Activated T-cell treated with anti-CD3 and anti-CD28 coated beads, Interleukin-2, amount 50 U/mL, for 24 hours (primary cell): ENCODE results near the gene NGLY1.

Experiments
- DNase-seq: peaks from one replicate; pipeline ENCODE4 v3.0.0-alpha.2; 2020
- H3K27ac Mint-ChIP-seq: 2 replicates; pipeline ENCODE4 v1.8.0; 2020; ENCODE audit warnings: mild to moderate bottlenecking, mixed read lengths
- H3K27me3 Mint-ChIP-seq: 2 replicates; pipeline ENCODE4 v1.8.0; 2020; ENCODE audit warnings: mixed read lengths
- H3K36me3 Mint-ChIP-seq: 2 replicates; pipeline ENCODE4 v1.8.0; 2020; ENCODE audit warnings: low read depth, mixed read lengths
- H3K4me1 Mint-ChIP-seq: 2 replicates; pipeline ENCODE4 v1.8.0; 2020; ENCODE audit warnings: low read depth, mixed read lengths
- H3K4me3 Mint-ChIP-seq: 2 replicates; pipeline ENCODE4 v1.8.0; 2020; ENCODE audit warnings: mild to moderate bottlenecking, moderate library complexity, mixed read lengths
- H3K9me3 Mint-ChIP-seq: 2 replicates; pipeline ENCODE4 v1.8.0; 2020; ENCODE audit warnings: mixed read lengths

NGLY1 gene

GRCh38 chr3:25801786-25802185 lies 18.5 kb upstream of the NGLY1 start:
- Mint-ChIP-seq H3K27ac (no peak overlapping the region), H3K4me3 (no peak overlapping the region), H3K4me1 (no peaks in the 10 kb centered on the region), H3K36me3 (no peaks in the 10 kb centered on the region), H3K27me3 (peaks cover 3% of the 10 kb centered on the region), H3K9me3 (no peaks in the 10 kb centered on the region)
- no peak for DNase-seq

GRCh38 chr3:25789596-25790556 lies 6.6 kb upstream of the NGLY1 start, which contains the start of gene OXSM:
Gene OXSM, plus strand, starts transcription at chr3:25790090. Its CDS starts 931 bp downstream, at chr3:25791021.
- H3K4me3 Mint-ChIP-seq, result peak within 1 kb of the TSS; percentile 92
- peaks cover 57% of the 10 kb centered on the region for H3K4me1 Mint-ChIP-seq
- peak within 1 kb of the TSS; percentile 98 for H3K27ac Mint-ChIP-seq
- DNase-seq, result peak; percentile 91
- peaks cover 43% of the 10 kb centered on the region for H3K36me3 Mint-ChIP-seq
- no peaks in the 10 kb centered on the region for H3K9me3 Mint-ChIP-seq
- H3K27me3 Mint-ChIP-seq, result no peaks in the 10 kb centered on the region

GRCh38 chr3:25789209-25789595 lies 6.0 kb upstream of the NGLY1 start:
- peaks cover 37% of the 10 kb centered on the region for H3K36me3 Mint-ChIP-seq
- H3K4me1 Mint-ChIP-seq, result peaks cover 61% of the 10 kb centered on the region
- H3K27ac Mint-ChIP-seq, result peak overlapping the region; percentile 98
- no peaks in the 10 kb centered on the region for H3K27me3 Mint-ChIP-seq
- DNase-seq, result no peak
- H3K9me3 Mint-ChIP-seq, result no peaks in the 10 kb centered on the region
- H3K4me3 Mint-ChIP-seq, result peak overlapping the region; percentile 92

GRCh38 chr3:25787689-25788088 lies 4.4 kb upstream of the NGLY1 start:
- H3K36me3 Mint-ChIP-seq, result peaks cover 28% of the 10 kb centered on the region
- peaks cover 54% of the 10 kb centered on the region for H3K4me1 Mint-ChIP-seq
- H3K27me3 Mint-ChIP-seq, result no peaks in the 10 kb centered on the region
- DNase-seq, result no peak
- no peak overlapping the region for H3K27ac Mint-ChIP-seq
- no peak overlapping the region for H3K4me3 Mint-ChIP-seq
- H3K9me3 Mint-ChIP-seq, result no peaks in the 10 kb centered on the region

DNA sequence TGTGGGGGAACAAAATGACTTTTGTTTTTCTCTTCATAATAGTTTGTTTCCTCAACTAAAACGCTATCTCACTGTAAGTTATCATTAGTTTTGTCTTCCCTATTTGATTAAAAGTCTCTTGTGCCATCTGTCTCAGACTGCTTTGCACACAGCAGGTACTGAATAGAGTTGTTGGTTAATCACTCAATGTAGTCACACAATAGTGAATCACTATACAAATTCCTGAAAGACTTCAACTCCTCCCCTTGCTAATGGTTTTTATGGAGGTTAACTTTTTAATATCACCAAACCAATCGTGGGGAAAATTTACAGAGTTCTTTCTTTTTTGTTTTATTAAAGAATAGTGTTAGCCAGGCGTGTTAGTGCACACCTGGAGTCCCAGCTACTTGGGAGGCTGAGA lies 2.6 kb upstream of the NGLY1 start:
- no peaks in the 10 kb centered on the region for H3K9me3 Mint-ChIP-seq
- DNase-seq, result no peak
- H3K4me3 Mint-ChIP-seq, result no peak overlapping the region
- H3K27ac Mint-ChIP-seq, result no peak overlapping the region
- no peaks in the 10 kb centered on the region for H3K27me3 Mint-ChIP-seq
- peaks cover 22% of the 10 kb centered on the region for H3K36me3 Mint-ChIP-seq
- peaks cover 52% of the 10 kb centered on the region for H3K4me1 Mint-ChIP-seq

GRCh38 chr3:25784971-25785370 lies 1.7 kb upstream of the NGLY1 start:
- Mint-ChIP-seq H3K27me3 (no peaks in the 10 kb centered on the region), H3K4me3 (peak overlapping the region; percentile 80), H3K27ac (no peak overlapping the region), H3K36me3 (peaks cover 19% of the 10 kb centered on the region), H3K4me1 (peaks cover 54% of the 10 kb centered on the region), H3K9me3 (no peaks in the 10 kb centered on the region)
- no peak for DNase-seq

GRCh38 chr3:25783661-25784512 lies 644 bp upstream of the NGLY1 start:
- Mint-ChIP-seq H3K9me3 (no peaks in the 10 kb centered on the region), H3K27ac (peak overlapping the region; percentile 87), H3K4me1 (peaks cover 53% of the 10 kb centered on the region), H3K4me3 (peak overlapping the region; percentile 80), H3K36me3 (peaks cover 21% of the 10 kb centered on the region), H3K27me3 (no peaks in the 10 kb centered on the region)
- DNase-seq, result no peak

- H3K4me1 Mint-ChIP-seq, result peaks cover 55% of the 10 kb centered on the region
- H3K27ac Mint-ChIP-seq, result peak overlapping the region; percentile 92
- H3K4me3 Mint-ChIP-seq, result peak overlapping the region; percentile 90
- H3K27me3 Mint-ChIP-seq, result no peaks in the 10 kb centered on the region
- no peaks in the 10 kb centered on the region for H3K9me3 Mint-ChIP-seq
- DNase-seq, result no peak
- peaks cover 33% of the 10 kb centered on the region for H3K36me3 Mint-ChIP-seq
Measured at GRCh38 chr3:25782636-25782937, 656 bp downstream of the NGLY1 start.

GRCh38 chr3:25781758-25782594 lies 1.3 kb downstream of the NGLY1 start:
- Mint-ChIP-seq H3K9me3 (no peaks in the 10 kb centered on the region), H3K4me3 (peak overlapping the region; percentile 90), H3K4me1 (peaks cover 55% of the 10 kb centered on the region), H3K27me3 (no peaks in the 10 kb centered on the region), H3K36me3 (peaks cover 39% of the 10 kb centered on the region), H3K27ac (peak overlapping the region; percentile 92)
- no peak for DNase-seq

- Mint-ChIP-seq H3K36me3 (peaks cover 46% of the 10 kb centered on the region), H3K27ac (peak overlapping the region; percentile 92), H3K4me1 (peaks cover 62% of the 10 kb centered on the region), H3K9me3 (no peaks in the 10 kb centered on the region), H3K4me3 (peak overlapping the region; percentile 90), H3K27me3 (no peaks in the 10 kb centered on the region)
- no peak for DNase-seq
Measured at GRCh38 chr3:25781145-25781757, 2.0 kb downstream of the NGLY1 start.

DNA sequence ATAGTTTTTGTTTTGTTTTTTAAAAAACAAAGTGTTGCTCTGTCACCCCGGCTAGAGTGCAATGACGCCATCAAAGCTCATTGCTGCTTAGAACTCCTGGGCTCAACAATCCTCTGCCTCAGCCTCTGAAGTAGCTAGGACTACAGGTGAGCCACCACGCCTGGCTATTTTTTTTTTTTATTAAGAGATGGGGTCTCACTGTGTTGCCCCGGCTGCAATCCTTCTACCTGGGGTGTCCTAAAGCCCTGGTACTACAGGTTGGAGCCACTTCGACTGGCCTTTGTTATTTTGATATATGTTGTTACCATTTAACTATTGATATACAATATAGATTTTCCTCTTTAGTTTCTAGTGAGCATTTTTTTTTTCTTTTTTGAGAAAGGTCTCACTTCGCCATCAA lies 2.6 kb downstream of the NGLY1 start:
- no peaks in the 10 kb centered on the region for H3K27me3 Mint-ChIP-seq
- no peak overlapping the region for H3K27ac Mint-ChIP-seq
- no peaks in the 10 kb centered on the region for H3K9me3 Mint-ChIP-seq
- peak overlapping the region; percentile 90 for H3K4me3 Mint-ChIP-seq
- no peak for DNase-seq
- peaks cover 52% of the 10 kb centered on the region for H3K36me3 Mint-ChIP-seq
- H3K4me1 Mint-ChIP-seq, result peaks cover 63% of the 10 kb centered on the region

DNA sequence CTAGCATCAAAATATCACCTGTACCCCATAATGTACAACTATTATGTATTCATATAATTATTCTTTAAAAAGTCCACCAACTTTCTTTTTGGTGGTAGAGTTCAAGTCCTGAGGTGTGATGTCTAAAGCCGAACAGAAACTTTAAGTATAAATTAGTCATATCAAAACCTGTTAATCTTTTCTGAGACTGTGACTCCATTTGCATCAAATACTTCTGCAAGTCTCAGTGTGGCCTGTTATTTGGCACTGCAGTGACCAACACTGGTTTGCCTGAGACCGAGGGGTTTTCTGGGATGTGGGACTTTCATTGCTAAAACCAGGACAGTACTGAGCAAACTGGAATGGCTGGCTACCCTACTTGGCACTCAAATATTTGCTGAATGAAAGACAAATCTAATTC lies 7.3 kb downstream of the NGLY1 start:
- no peak overlapping the region for H3K4me3 Mint-ChIP-seq
- H3K9me3 Mint-ChIP-seq, result peaks cover 11% of the 10 kb centered on the region
- no peak for DNase-seq
- H3K27ac Mint-ChIP-seq, result no peak overlapping the region
- H3K36me3 Mint-ChIP-seq, result peaks cover 87% of the 10 kb centered on the region
- H3K4me1 Mint-ChIP-seq, result peaks cover 50% of the 10 kb centered on the region
- no peaks in the 10 kb centered on the region for H3K27me3 Mint-ChIP-seq

DNA sequence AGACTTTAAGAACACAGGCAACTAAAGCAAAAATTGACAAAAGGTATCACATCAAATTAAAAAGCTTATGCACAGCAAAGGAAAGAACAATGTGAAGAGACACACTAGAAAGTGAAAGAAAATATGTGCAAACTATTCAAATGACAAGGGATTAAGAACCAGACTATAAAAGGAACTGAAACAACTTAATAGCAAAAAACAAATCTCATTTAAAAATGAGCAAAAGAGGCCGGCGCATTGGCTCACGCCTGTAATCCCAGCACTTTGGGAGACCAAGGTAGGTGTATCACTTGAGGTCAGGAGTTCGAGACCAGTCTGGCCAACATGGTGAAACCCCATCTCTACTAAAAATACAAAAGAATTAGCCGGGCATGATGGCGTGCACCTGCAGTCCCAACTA lies 14.4 kb downstream of the NGLY1 start:
- Mint-ChIP-seq H3K36me3 (peaks cover 86% of the 10 kb centered on the region), H3K27ac (no peak overlapping the region), H3K27me3 (no peaks in the 10 kb centered on the region), H3K9me3 (peaks cover 10% of the 10 kb centered on the region), H3K4me1 (peaks cover 38% of the 10 kb centered on the region), H3K4me3 (no peak overlapping the region)
- no peak for DNase-seq

DNA sequence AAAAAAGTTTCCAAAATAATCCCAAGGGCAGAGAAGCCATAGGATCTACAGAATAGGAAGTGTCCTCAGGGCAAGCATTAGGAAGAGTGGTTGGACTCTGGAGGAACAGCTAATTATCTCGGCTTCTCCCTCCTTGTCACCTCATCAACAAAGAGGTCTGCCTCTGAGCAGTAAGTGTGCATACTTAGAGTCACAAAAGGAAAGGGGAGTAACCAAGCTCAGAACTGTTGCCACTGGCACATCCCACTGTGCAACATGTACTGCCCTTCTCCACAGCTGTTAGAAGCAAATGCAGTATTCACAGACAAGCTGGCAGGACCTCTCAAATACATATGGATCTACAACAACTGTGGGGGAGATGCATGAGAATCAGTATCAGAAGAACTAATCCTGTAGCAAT lies 31.5 kb downstream of the NGLY1 start:
- H3K9me3 Mint-ChIP-seq, result no peaks in the 10 kb centered on the region
- H3K4me1 Mint-ChIP-seq, result peaks cover 13% of the 10 kb centered on the region
- no peak overlapping the region for H3K27ac Mint-ChIP-seq
- DNase-seq, result no peak
- peaks cover 85% of the 10 kb centered on the region for H3K36me3 Mint-ChIP-seq
- H3K27me3 Mint-ChIP-seq, result no peaks in the 10 kb centered on the region
- no peak overlapping the region for H3K4me3 Mint-ChIP-seq
